ENCODE results near the gene GRK3.
"Not testable (repeated sequence)": the region's sequence is repeated elsewhere in the genome, so short reads cannot be mapped to it uniquely, and the experiment has no call there.

GRK3 gene

DNA sequence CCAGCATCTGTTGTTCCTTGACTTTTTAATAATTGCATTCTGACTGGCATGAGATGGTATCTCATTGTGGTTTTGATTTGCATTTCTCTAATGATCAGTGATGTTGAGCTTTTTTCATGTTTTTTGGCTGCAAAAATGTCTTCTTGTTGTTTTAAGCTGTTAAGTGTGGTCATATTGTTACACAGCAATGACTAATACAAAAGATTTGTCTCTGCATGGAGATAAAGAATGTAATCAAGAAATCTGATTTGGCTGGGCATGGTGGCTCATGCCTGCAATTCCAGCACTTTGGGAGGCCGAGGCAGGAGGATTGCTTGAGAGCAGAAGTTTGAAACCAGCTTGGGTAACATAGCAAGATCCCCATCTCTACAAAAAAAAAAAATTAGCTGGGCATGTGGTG, 12.1 kb upstream of the GRK3 start:
- not testable (repeated sequence) for DNase-seq

DNA sequence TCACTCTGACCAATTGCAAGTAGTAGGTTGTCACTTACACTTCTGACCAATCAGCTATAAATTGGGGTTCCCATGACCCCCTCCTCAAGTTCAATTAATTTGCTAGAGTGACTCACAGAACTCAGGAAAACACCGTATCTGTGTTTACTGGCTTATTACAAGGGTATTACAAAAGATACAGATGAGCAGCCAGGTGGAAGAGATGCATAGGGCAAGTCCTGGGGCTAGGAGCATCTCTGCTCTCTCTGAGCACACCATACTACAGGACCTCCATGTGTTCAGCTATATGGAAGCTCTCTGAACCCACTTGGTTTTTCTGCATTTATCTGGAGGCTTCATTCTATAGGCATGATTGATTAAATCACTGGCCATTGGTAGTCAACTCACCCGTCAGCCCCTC, 11.3 kb upstream of the GRK3 start:
- DNase-seq, result no peak

DNA sequence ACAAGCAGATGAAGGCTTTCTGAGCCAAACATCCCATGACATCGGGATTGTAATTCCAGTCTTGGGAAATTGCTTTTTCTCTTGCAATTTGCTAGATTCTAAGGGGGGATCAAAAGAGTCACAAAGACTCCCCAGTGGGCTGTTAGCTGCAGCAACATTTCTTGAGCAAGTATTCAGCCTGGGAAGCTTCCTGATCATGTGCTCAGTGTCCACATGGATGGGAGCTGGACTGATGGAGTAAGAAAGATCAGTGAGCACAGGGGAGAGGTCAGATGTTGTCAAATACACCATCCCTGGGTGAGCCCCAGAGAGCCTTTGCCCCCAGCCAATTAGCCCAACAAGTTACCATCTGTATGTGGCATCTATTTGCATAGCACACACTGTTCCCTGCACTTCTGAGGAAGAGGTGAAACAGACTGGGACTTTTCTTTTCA, 10.2 kb upstream of the GRK3 start:
- DNase-seq, result no peak

DNA sequence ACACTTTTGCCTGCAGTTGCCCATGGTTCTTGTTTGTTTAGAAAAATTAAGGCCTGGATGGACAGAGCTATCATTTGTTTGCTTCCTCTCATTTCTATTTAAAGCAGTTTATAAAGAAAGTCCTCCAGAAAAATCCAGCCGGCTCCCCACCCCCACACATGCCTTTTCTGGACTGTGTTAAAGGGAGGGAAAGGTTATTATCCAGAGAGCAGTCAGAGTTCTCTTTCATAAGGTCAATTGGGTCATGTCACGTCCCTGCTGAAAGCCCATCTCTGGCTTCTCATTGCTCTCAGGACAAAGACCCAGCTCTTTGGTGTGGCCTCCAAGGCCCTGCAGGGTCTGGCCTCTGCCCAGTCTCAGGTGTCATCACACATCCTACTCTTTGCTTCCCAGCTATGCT, 9.8 kb upstream of the GRK3 start:
- DNase-seq, result no peak

DNA sequence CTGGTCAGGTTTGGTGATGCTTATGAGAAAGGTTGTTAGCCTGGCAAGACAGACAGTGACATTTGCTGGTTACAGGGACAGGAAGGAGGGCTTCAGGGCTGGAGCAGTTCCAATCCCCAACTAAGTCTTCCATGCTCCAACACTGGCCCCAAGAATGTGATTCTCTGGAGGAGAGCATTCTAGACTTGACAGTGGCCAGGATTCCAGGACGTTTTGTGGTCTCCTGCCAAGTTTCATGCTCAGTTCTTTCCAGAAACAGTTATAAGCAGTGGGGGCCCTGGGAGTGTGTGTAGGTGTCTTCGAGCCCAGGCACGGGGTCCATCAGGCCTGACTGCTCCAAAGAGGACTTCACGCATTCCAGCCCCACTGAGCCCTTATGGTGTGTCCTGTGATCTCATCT, 8.9 kb upstream of the GRK3 start:
- DNase-seq, result no peak

DNA sequence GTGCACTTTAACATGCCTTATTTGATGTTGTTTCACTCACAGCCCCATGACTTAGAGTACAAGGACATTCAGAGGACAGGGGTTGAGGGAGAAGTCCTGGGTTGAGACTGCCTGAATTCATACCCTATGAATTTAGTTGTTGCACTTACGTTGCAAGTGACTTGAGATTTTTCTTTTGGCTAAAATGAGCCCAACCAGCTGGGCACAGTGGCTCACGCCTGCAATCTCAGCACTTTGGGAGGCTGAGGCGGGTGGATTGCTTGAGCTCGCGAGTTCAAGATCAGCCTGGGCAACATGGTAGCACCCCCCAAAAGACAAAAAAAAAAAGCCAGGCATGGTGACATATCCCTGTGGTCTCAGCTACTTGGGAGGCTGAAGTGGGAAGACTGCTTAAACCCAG, 7.3 kb upstream of the GRK3 start:
- no peak for DNase-seq

DNA sequence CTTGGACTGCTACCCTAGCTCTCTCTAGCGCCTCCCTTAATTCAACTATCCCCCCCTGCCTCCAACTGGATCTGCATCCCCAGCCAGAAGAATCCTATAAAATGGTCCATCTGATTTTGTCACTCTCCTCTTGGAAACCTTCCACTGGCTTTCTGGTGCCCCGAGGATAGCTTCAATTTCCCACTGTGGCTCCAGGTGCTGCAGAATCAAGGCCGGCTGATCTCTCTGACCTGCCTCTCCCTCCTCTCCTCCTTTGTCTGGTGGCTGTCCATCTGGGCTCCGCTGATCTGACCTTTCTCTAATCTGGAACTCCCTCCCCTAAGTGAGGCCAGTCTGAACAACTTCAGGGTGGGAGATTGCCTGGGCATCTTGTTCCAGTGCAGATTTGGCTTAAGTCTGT, 6.1 kb upstream of the GRK3 start:
- no peak for DNase-seq

DNA sequence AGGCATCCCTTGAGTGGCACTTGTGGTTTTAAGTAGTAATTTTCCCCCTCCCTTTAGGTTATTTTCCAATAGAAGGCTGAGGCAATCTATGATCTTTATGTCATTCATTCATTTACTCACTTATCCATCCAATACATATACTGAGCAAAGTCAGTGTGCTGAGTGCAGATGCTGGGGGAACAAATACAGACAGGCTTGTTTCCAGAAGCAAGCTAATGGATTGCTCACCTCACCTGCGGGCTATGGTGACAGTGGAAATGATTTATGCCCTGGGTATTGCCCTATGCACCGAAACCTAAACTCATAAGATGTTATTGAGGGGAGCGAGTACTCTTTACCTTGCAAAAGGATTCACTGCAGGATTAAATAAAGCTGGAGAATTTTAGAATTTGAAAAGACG, 4.6 kb upstream of the GRK3 start:
- DNase-seq, result peak; percentile 5

DNA sequence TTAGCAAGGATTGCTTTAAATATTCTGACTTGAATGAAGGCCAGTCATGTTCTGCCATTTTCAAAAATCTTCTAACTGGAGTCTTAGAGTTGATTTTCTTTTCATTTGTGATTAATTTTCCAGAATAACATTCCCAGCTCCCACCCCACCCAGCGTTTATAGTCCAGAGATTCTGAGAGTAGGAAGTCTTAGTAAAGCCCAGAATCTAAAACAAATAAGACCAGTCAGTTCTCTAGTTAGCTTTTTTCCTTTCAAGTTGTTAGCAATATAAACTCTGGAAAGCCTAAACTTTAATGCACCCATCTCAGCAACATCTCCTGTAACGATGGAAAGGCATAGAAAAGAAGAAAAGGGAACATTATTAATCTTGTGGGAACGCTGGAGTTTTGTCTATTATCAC, 3.3 kb upstream of the GRK3 start:
- DNase-seq, result not testable (repeated sequence)

DNA sequence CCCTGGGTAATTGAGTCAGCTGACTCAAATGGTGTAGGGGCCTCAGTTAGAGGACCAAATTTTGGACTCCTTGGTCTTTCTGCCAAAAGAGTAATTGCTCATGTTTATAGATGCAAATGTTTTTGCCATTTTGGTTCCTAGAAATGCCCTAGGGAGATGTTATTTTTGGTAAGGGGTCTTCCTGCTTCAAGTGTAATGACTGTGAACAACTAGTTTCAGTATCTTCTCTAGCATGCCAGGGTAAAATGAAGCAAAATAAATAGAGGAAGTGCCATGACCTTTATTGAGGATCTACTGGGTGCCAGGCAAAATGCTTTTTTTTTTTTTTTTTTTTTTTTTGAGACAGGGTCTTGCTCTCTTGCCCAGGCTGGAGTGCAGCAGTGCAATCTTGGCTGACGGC, 2.5 kb upstream of the GRK3 start:
- DNase-seq, result not testable (repeated sequence)

DNA sequence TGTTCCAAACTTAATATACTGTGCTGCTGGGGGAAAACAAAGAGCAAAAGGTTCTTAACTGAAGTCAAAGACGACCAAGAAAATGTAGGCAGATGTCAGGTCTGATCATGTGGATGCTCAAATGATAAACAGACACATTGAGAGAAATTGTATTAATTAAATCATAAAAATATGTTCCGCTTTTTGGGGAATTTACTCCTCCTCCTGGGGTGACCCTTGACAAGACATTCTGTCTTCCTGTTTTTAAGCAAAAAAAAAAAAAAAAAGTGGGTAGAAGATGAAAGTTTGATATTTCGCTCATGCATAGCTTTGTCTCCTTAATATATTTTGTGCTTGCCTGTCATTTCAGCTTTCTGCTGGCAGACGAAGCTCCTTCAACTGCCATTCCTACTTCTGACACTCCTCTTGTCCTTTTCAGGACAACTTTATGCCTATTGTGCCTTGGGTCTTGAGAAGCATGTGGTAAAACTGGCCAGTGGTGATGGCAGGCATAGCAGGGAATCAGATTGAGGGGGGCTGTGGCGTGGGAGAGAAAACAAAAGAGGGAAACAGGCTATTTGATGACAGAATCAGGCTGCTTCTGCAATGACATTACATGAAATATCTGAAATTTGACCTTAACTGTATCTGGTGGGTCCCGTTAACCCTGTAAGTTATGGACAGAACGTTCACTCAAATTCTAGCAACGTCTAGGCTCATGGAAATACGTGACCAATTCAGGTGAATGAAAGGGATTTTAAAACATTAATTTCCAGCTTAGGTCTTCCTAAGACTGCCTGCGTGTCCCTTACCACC, 1.3 kb upstream of the GRK3 start:
- DNase-seq, result not testable (repeated sequence)

DNA sequence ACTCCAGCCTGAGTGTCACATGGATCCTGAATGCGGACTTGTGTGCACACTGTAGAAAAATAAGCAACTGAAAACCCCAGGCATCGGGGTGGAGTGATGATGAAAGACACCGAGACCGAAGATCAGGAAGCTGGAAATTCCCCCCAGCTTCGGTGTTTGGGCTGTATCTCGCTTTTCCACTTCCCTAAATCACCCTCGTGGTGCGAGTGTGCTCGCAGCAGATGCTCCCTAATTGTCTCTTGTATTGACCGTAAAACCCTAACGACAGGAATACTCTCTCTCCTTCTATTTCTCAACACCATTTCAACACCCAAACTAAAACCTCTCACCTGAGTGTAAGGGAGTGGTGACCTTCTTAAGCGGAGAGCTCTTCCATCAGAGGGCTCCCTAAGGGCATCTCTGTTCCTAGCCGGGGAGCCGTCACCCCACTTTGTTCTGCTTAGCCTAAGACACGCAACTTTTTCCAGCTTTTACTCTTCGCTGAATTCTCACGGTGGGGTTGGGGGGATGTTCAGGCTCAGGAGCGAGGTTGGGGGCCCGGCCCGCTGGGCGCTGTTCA, 635 bp upstream of the GRK3 start:
- DNase-seq, result no peak

DNA sequence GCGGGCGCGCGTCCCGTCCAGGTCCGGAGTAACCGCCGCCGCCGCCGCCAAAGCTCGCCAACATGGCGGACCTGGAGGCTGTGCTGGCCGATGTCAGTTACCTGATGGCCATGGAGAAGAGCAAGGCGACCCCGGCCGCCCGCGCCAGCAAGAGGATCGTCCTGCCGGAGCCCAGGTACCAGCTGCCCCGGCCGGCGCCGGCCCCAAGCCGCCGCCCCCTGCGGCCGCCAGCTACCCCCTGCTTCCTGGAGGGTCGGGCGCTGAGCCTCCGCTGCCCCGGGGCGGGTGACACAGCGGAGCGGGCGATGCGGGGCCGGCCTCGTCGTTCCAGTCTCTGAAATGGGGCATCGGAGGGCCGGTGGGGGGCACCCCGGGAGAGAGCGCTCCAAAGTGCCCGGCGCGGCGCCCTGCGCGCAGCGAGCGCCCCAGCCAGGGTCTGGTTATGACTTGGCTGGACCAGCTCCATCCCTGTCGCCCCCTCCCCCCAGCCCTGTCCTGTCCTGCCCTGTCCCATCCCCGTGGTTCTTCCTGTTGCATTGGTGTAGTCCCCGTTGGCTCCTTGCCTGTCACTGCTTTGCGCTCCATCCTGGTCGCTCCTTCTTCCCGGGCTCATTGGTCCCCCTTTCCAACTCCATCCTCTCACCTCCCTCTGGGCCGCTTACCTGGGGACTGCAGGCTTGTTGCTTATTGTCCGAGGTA, 653 bp downstream of the GRK3 start:
- peak; percentile 37 for DNase-seq

DNA sequence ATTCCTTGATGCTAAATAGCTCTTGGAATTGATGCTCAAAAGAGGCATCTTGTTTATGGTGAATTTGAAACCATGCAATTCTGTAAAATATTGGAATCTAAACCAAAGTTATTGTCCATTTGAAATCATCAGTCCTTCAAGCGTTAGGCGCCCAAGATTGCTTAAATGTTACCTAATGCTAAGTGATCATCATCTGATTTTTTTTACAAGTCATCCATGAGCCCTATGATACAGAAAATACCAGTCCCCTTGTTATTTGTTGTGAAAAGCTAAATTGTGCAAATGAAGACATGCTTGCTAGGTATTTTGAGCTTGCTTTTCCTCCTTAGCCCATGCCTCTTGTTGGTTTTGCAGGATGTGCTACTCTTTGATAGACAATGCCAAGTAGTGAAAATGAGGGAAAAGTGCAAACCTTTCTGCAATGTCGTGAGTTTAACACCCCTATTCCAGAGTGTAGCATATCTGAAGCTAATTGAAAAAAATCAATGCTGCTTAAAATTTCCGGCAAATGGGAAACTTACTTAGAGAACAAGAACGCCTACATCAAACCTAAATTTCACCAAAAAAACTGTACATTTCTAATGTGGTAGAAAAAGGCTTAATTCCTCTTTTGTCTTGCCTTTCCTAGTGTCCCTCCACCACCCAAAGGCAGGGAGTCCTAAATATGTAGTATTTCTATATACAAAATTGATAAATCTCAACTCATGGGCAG, 1.9 kb downstream of the GRK3 start:
- DNase-seq, result no peak

DNA sequence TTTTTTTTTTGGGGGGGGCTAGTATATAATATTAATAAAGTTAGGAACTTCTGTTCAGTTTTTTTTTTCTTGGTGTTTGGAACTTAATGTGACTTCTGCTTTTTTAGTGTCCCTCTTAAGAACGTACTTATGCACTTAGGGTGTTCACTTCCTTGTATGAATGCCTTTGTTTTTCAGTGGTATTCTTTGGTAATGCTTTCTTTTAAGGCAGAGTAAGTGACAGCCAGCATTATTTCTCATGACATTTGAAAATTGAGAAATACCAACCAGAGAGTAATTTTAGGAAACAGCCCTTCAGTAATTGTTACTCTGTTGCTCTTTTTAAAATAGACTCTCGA, 2.4 kb downstream of the GRK3 start:
- no peak for DNase-seq

DNA sequence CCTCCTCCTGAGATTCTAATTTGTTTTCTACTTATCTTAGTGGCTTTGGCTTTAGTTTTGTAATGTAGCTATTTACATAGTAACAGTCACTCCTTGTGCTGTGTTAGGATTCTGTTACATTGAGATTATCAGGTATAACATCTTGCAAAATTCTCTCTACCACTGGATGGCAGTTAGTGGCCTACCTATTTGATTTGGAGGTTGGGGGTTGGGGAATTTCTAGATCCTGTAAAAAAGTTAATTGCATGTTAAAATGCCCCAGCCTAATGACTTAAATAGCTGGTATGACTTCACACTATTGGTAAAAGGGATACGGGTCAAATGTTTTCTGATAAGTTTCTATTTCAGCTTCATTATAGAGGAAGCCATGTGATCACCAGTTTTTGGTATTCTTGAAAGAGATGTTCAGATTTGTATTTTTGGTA, 2.8 kb downstream of the GRK3 start:
- no peak for DNase-seq

DNA sequence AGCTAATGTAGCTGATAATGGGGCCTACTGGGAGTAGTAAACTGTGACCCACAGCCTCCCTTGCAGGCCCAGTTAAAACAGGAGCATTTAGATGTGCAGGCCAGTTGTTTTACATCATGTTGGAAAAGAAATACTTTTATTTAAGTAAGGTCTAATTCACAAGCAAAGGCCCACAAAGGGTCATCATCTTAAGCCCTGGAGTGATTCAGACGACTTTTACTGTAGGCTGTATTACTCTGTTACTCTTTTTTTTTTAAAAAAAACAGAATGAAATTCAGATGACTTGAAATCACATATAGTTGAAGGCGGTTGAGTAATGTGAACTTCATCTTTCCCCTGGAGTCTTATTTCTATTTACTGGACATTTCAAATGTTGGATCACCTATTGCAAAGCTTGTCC, 3.6 kb downstream of the GRK3 start:
- not testable (repeated sequence) for DNase-seq

DNA sequence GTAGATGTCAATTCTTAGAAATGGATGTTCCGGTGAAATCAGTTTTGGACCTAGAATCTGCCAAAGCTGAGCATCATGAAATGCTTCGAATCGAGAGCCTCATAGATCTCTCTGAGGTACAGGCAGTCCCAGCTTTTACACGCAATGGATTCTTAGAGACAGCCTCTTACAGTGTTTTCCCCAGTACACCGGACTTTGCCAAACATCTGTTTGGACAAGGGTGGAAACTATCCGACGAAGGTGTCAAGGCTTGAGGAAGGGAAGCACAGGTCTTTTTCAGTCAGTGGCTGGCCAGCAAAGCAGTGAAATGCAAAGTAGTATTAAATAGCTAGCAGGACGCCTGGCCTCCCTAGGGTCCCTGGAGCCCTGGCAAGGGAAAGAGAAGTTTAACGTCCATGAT, 4.9 kb downstream of the GRK3 start:
- DNase-seq, result no peak

DNA sequence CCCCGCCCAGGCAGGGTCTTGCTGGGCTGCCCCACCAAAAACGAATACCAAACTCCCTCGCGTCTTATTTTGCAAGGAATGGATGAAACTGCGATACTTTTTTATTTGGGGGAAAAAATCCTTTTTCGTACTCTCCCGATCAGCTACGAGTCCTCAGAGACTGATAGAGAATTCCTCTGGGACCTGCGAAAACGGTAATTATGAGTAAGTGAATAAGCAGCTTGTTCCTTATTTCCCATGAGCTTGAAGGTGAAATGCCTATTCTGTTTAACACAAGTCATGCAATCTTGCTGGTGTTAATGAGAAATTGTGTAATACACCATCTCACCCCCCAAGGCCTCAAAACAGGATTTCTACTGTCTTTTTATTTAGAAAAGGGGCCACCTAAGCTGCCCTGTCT, 5.5 kb downstream of the GRK3 start:
- no peak for DNase-seq

DNA sequence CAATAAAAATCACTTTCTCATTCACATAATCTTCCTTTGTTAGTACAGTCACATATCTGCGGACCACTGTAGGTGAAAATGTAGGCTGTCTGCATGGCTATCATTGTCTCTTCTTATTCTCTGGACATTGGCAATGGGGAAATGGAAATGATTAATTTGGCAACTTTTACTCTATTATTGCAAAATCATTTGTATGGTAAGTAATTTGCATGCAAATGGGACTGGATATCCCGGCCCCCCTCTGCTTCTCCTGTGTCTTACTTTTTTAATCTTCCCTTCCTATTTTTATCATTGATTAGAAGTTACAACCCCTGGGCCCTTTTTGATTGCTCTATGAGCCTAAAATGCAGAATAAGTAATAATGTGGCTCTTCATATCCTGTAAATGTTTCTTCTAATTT, 6.0 kb downstream of the GRK3 start:
- no peak for DNase-seq

DNA sequence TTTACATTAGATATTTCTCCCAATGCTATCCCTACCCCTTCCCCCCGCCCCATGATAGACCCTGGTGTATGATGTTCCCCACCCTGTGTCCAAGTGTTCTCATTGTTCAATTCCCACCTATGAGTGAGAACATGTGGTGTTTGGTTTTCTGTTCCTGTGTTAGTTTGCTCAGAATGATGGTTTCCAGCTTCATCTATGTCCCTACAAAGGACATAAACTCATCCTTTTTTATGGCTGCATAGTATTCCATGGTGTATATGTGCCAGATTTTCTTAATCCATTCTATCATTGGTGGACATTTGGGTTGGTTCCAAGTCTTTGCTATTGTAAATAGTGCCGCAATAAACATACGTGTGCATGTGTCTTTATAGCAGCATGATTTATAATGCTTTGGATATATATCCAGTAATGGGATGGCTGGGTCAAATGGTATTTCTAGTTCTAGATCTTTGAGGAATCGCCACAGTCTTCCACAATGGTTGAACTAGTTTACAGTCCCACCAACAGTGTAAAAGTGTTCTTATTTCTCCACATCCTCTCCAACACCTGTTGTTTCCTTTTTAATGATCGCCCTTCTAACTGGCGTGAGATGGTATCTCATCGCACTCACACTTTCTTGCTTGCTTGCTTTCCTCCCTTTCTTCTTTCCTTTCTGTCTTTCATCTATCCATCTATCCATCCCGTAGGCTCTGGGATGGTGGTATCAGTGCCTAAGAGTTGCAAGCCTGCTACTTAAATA, 7.7 kb downstream of the GRK3 start:
- DNase-seq, result not testable (repeated sequence)

DNA sequence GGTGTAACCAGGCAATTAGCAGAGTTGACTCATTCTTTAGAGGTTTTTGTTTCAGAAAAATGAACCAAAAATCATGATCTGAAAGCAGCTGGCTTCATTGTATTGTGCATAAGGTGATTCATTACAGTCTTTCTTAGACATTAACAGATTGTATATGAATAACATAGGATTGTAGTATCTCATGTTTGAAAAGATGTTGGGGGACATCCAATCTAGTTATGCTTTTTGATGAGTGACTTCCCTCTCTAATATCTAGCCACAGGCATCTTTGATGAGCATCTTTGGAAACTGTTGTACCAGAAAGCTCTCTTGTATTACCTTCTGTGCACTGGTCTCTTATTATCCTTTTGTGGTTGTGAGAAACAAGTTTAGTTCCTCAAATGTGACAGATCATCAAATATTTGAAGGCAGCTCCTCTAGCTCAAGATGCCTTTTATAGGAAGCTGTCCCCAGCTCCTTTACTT, 8.3 kb downstream of the GRK3 start:
- DNase-seq, result no peak

DNA sequence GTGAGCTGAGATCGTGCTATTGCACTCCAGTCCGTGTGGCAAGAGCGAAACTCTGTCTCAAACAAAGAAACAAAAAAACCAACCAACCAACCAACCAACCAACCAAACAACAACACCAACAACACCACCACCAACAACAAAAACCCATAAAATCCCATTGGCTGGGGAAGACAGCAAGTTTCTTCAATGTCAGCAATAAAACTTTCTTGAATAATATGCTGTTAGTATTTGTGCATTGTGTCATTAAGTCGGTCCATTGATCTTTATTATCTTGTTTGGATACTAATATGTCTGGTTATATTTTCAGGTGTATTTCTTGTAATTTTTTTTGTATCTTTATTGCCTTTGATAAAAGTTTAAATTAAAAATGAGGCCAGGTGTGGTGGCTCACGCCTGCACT, 9.4 kb downstream of the GRK3 start:
- DNase-seq, result no peak

All from DMS79 treated with DMSO at 0.1 percent for 48 hours (cell line).